ENCODE measurements around the gene PLA1A.
A peak's percentile ranks its signal among the peaks of the same experiment; 100 is the strongest.
"Not testable (repeated sequence)": the region's sequence is repeated elsewhere in the genome, so short reads cannot be mapped to it uniquely, and the experiment has no call there.

PLA1A gene

GRCh38 chr3:119597548-119598288 lies at the start of gene PLA1A:
Gene PLA1A (plus strand): TSS chr3:119597885. CDS start chr3:119597914, 29 bp downstream.
- Histone ChIP-seq H3K9me3 (ENCODE audit: control insufficient read depth, low read length) (no peaks in the 10 kb centered on the region), H3K4me3 (ENCODE audit: low read length) (no peak within 1 kb of the TSS), H3K36me3 (ENCODE audit: control insufficient read depth, insufficient read depth, low read length) (no peaks in the 10 kb centered on the region), H3K9ac (ENCODE audit: low read length) (peak within 1 kb of the TSS; percentile 24), H3K4me1 (ENCODE audit: control insufficient read depth, insufficient read depth, low read length) (no peaks in the 10 kb centered on the region), H3K27me3 (ENCODE audit: control insufficient read depth, insufficient read depth, low read length) (no peaks in the 10 kb centered on the region)

GRCh38 chr3:119548341-119548740 lies 49.3 kb upstream of the PLA1A start:
- Histone ChIP-seq H3K36me3 (ENCODE audit: control insufficient read depth, insufficient read depth, low read length) (no peaks in the 10 kb centered on the region), H3K9ac (ENCODE audit: low read length) (no peak overlapping the region), H3K4me3 (ENCODE audit: low read length) (no peak overlapping the region), H3K4me1 (ENCODE audit: control insufficient read depth, insufficient read depth, low read length) (no peaks in the 10 kb centered on the region), H3K27me3 (ENCODE audit: control insufficient read depth, insufficient read depth, low read length) (no peaks in the 10 kb centered on the region), H3K9me3 (ENCODE audit: control insufficient read depth, low read length) (no peaks in the 10 kb centered on the region)

GRCh38 chr3:119550192-119550910 lies 47.3 kb upstream of the PLA1A start:
- no peaks in the 10 kb centered on the region for H3K36me3 ChIP-seq (ENCODE audit: control insufficient read depth, insufficient read depth, low read length)
- H3K4me3 ChIP-seq (ENCODE audit: low read length): no peak overlapping the region
- no peaks in the 10 kb centered on the region for H3K27me3 ChIP-seq (ENCODE audit: control insufficient read depth, insufficient read depth, low read length)
- no peaks in the 10 kb centered on the region for H3K4me1 ChIP-seq (ENCODE audit: control insufficient read depth, insufficient read depth, low read length)
- no peaks in the 10 kb centered on the region for H3K9me3 ChIP-seq (ENCODE audit: control insufficient read depth, low read length)
- no peak overlapping the region for H3K9ac ChIP-seq (ENCODE audit: low read length)

- Histone ChIP-seq H3K4me3 (ENCODE audit: low read length) (no peak overlapping the region), H3K4me1 (ENCODE audit: control insufficient read depth, insufficient read depth, low read length) (no peaks in the 10 kb centered on the region), H3K27me3 (ENCODE audit: control insufficient read depth, insufficient read depth, low read length) (no peaks in the 10 kb centered on the region), H3K36me3 (ENCODE audit: control insufficient read depth, insufficient read depth, low read length) (no peaks in the 10 kb centered on the region), H3K9me3 (ENCODE audit: control insufficient read depth, low read length) (no peaks in the 10 kb centered on the region), H3K9ac (ENCODE audit: low read length) (no peak overlapping the region)
Measured at GRCh38 chr3:119551598-119551997, 46.1 kb upstream of the PLA1A start.

GRCh38 chr3:119552928-119553327 lies 44.8 kb upstream of the PLA1A start:
- H3K27me3 ChIP-seq (ENCODE audit: control insufficient read depth, insufficient read depth, low read length); H3K9me3 ChIP-seq (ENCODE audit: control insufficient read depth, low read length); H3K9ac ChIP-seq (ENCODE audit: low read length); H3K4me3 ChIP-seq (ENCODE audit: low read length); H3K36me3 ChIP-seq (ENCODE audit: control insufficient read depth, insufficient read depth, low read length); H3K4me1 ChIP-seq (ENCODE audit: control insufficient read depth, insufficient read depth, low read length): not testable (repeated sequence)

GRCh38 chr3:119553823-119554415 lies 43.8 kb upstream of the PLA1A start:
- H3K9me3 ChIP-seq (ENCODE audit: control insufficient read depth, low read length): no peaks in the 10 kb centered on the region
- H3K4me3 ChIP-seq (ENCODE audit: low read length): no peak overlapping the region
- H3K36me3 ChIP-seq (ENCODE audit: control insufficient read depth, insufficient read depth, low read length): no peaks in the 10 kb centered on the region
- H3K4me1 ChIP-seq (ENCODE audit: control insufficient read depth, insufficient read depth, low read length): no peaks in the 10 kb centered on the region
- no peaks in the 10 kb centered on the region for H3K27me3 ChIP-seq (ENCODE audit: control insufficient read depth, insufficient read depth, low read length)
- H3K9ac ChIP-seq (ENCODE audit: low read length): no peak overlapping the region

- Histone ChIP-seq H3K36me3 (ENCODE audit: control insufficient read depth, insufficient read depth, low read length) (no peaks in the 10 kb centered on the region), H3K9me3 (ENCODE audit: control insufficient read depth, low read length) (no peaks in the 10 kb centered on the region), H3K4me1 (ENCODE audit: control insufficient read depth, insufficient read depth, low read length) (no peaks in the 10 kb centered on the region), H3K27me3 (ENCODE audit: control insufficient read depth, insufficient read depth, low read length) (no peaks in the 10 kb centered on the region), H3K9ac (ENCODE audit: low read length) (no peak overlapping the region), H3K4me3 (ENCODE audit: low read length) (no peak overlapping the region)
Measured at GRCh38 chr3:119555309-119555735, 42.4 kb upstream of the PLA1A start.

- H3K27me3 ChIP-seq (ENCODE audit: control insufficient read depth, insufficient read depth, low read length): no peaks in the 10 kb centered on the region
- H3K4me3 ChIP-seq (ENCODE audit: low read length): no peak overlapping the region
- H3K9ac ChIP-seq (ENCODE audit: low read length): no peak overlapping the region
- no peaks in the 10 kb centered on the region for H3K36me3 ChIP-seq (ENCODE audit: control insufficient read depth, insufficient read depth, low read length)
- no peaks in the 10 kb centered on the region for H3K9me3 ChIP-seq (ENCODE audit: control insufficient read depth, low read length)
- no peaks in the 10 kb centered on the region for H3K4me1 ChIP-seq (ENCODE audit: control insufficient read depth, insufficient read depth, low read length)
Measured at GRCh38 chr3:119555929-119556328, 41.8 kb upstream of the PLA1A start.

GRCh38 chr3:119557192-119557876 lies 40.4 kb upstream of the PLA1A start:
- Histone ChIP-seq H3K36me3 (ENCODE audit: control insufficient read depth, insufficient read depth, low read length) (no peaks in the 10 kb centered on the region), H3K4me1 (ENCODE audit: control insufficient read depth, insufficient read depth, low read length) (no peaks in the 10 kb centered on the region), H3K4me3 (ENCODE audit: low read length) (no peak overlapping the region), H3K27me3 (ENCODE audit: control insufficient read depth, insufficient read depth, low read length) (no peaks in the 10 kb centered on the region), H3K9ac (ENCODE audit: low read length) (no peak overlapping the region), H3K9me3 (ENCODE audit: control insufficient read depth, low read length) (no peaks in the 10 kb centered on the region)

GRCh38 chr3:119557877-119558269 lies 39.8 kb upstream of the PLA1A start:
- H3K4me3 ChIP-seq (ENCODE audit: low read length): no peak overlapping the region
- H3K9me3 ChIP-seq (ENCODE audit: control insufficient read depth, low read length): no peaks in the 10 kb centered on the region
- H3K36me3 ChIP-seq (ENCODE audit: control insufficient read depth, insufficient read depth, low read length): no peaks in the 10 kb centered on the region
- no peaks in the 10 kb centered on the region for H3K27me3 ChIP-seq (ENCODE audit: control insufficient read depth, insufficient read depth, low read length)
- no peak overlapping the region for H3K9ac ChIP-seq (ENCODE audit: low read length)
- H3K4me1 ChIP-seq (ENCODE audit: control insufficient read depth, insufficient read depth, low read length): no peaks in the 10 kb centered on the region

GRCh38 chr3:119558626-119559317 lies 38.9 kb upstream of the PLA1A start:
- no peaks in the 10 kb centered on the region for H3K36me3 ChIP-seq (ENCODE audit: control insufficient read depth, insufficient read depth, low read length)
- H3K4me1 ChIP-seq (ENCODE audit: control insufficient read depth, insufficient read depth, low read length): no peaks in the 10 kb centered on the region
- H3K27me3 ChIP-seq (ENCODE audit: control insufficient read depth, insufficient read depth, low read length): no peaks in the 10 kb centered on the region
- H3K4me3 ChIP-seq (ENCODE audit: low read length): no peak overlapping the region
- H3K9me3 ChIP-seq (ENCODE audit: control insufficient read depth, low read length): no peaks in the 10 kb centered on the region
- no peak overlapping the region for H3K9ac ChIP-seq (ENCODE audit: low read length)

Measured in mucosa of stomach (tissue), 1 donor.